Purkinje cell (primary cell): ENCODE results near the gene TUT4. TPM values are rescaled to one million over a fixed set of nuclear protein-coding genes. Genes with fewer than 3 reads are reported as not detected.

Source experiments
- polyA plus RNA-seq: library from polyadenylated mRNA; unstranded; fragments of >200 nt; fragmentation: Nextera tagmentation; gene quantifications from 2 replicates; pipeline ENCODE4 v1.2.1, GENCODE V29; 2014

Gene TUT4
- 29.9 and 39.4 TPM in 2 replicates for polyA plus RNA-seq

GRCh38 chr1:52552505-52553361 lies at the start of gene TUT4:
TSS of gene TUT4 (minus strand) at chr1:52553092. CDS start at chr1:52526280, 26,812 bp downstream.

GRCh38 chr1:52601991-52602855 lies 49.3 kb upstream of the TUT4 start, which contains the start of gene GPX7:
TSS of gene GPX7 (plus strand) at chr1:52602371. CDS start at chr1:52602410, 39 bp downstream.

GRCh38 chr1:52404116-52404974 lies 148.5 kb downstream of the TUT4 start, which contains the start of the genes ORC1 and PRPF38A:
TSS of gene ORC1 (minus strand) at chr1:52404423. CDS start at chr1:52402223, 2,200 bp downstream.
TSS of gene PRPF38A (plus strand) at chr1:52404602. CDS start at chr1:52404750, 148 bp downstream.

Other genes with a start within 250 kb of the TUT4 start
- gene CC2D1B, start 186.9 kb downstream of the TUT4 start, polyA plus RNA-seq, result 0.92 and 2.0 TPM in 2 replicates
- 0.36 TPM in 1 of 2 replicates, not detected in the other for gene ORC1, start 148.7 kb downstream of the TUT4 start, polyA plus RNA-seq
- 25.4 and 36.2 TPM in 2 replicates for gene PRPF38A, start 148.5 kb downstream of the TUT4 start, polyA plus RNA-seq
- gene GPX7, start 49.3 kb upstream of the TUT4 start, polyA plus RNA-seq, result 4.5 and 4.6 TPM in 2 replicates
- gene SHISAL2A, start 80.1 kb upstream of the TUT4 start, polyA plus RNA-seq, result 1.7 TPM in 1 of 2 replicates, not detected in the other
- 6.2 and 7.2 TPM in 2 replicates for gene COA7, start 145.3 kb upstream of the TUT4 start, polyA plus RNA-seq
- 18.8 and 28.2 TPM in 2 replicates for gene ZYG11B, start 173.4 kb upstream of the TUT4 start, polyA plus RNA-seq